GOT3 (cell line): Measurements from ENCODE around the gene KCNE5.
"Not testable (repeated sequence)": the region's sequence is repeated elsewhere in the genome, so short reads cannot be mapped to it uniquely, and the experiment has no call there.

Experiments used
- DNase-seq: peaks from one replicate; lab custom pipeline; 2025; ENCODE audit warnings: mixed read lengths; lab: John Stamatoyannopoulos, UW

The KCNE5 gene

GRCh38 chrX:109601486-109601885 lies 23.5 kb downstream of the KCNE5 start:
- DNase-seq: no peak

DNA sequence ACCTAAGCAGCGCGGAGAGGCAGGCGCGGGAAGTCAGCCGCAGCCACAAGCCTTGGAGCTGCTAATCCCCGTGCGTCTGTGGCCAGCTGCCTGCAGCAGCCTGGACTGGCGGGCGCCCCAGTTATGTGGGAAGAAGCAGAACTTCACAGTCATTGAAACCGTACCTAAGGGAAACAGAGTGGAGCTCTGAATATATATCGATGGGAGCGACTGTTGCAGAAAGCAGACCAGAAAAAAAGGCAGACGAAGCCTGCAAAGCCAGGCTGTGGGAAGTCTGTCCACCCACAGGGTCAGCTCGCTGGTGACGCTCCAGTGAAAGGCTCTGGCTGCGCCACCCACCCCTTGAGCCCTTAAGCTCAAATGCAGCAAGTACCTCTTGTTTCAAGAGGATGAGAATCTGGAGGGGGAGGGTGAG lies 24.7 kb downstream of the KCNE5 start:
- DNase-seq: no peak

GRCh38 chrX:109596015-109596414 lies 29.0 kb downstream of the KCNE5 start:
- DNase-seq: no peak

- DNase-seq: no peak
Observed at GRCh38 chrX:109590176-109590575, 34.8 kb downstream of the KCNE5 start.

GRCh38 chrX:109585488-109585887 lies 39.5 kb downstream of the KCNE5 start:
- DNase-seq: no peak

- DNase-seq: no peak
Observed at GRCh38 chrX:109578916-109579315, 46.1 kb downstream of the KCNE5 start.

- DNase-seq: no peak
Observed at GRCh38 chrX:109577055-109577454, 47.9 kb downstream of the KCNE5 start.

- DNase-seq: not testable (repeated sequence)
Observed at GRCh38 chrX:109576083-109576482, 48.9 kb downstream of the KCNE5 start.
